MCF 10A (cell line): Measurements from ENCODE around the gene KDM4C. TPM values are rescaled to one million over a fixed set of nuclear protein-coding genes. Genes with fewer than 3 reads are reported as not detected.
A peak's percentile ranks its signal among the peaks of the same experiment; 100 is the strongest.

Experiments used
- BruUV-seq: library from RNA; stranded (reverse); fragments of 400-500 nt; replicated peaks from 2 replicates; lab custom pipeline; 2021; lab: Mats Ljungman, UMichigan
- CTCF ChIA-PET: fragments of 300-600 bp; sonication (Branson Sonifier 250); formaldehyde crosslinking; extraction: SDS; loops from one replicate; lab custom pipeline; 2021; ENCODE audit warnings: antibody characterized with exemption, inconsistent platforms; lab: Yijun Ruan, JAX
- POLR2A ChIA-PET: fragments of 300-600, 350-650 bp; sonication (Branson Sonifier 250); formaldehyde crosslinking; extraction: SDS; loops from one replicate; lab custom pipeline; 2020; ENCODE audit warnings: antibody characterized with exemption, inconsistent platforms; lab: Yijun Ruan, JAX
- DNase-seq: peaks from one replicate; pipeline ENCODE4 v3.0.0-alpha.2; 2018; ENCODE audit not compliant: unreplicated experiment
- H3K27ac Mint-ChIP-seq: one replicate; pipeline ENCODE4 v1.8.0; 2022; ENCODE audit warnings: mild to moderate bottlenecking, low read depth, mixed read lengths; ENCODE audit not compliant: unreplicated experiment
- H3K27me3 Mint-ChIP-seq: one replicate; pipeline ENCODE4 v1.8.0; 2022; ENCODE audit warnings: mixed read lengths; ENCODE audit not compliant: insufficient read depth, unreplicated experiment
- H3K36me3 Mint-ChIP-seq: one replicate; pipeline ENCODE4 v1.8.0; 2022; ENCODE audit warnings: mild to moderate bottlenecking, moderate library complexity, mixed read lengths; ENCODE audit not compliant: insufficient read depth, unreplicated experiment
- H3K4me1 Mint-ChIP-seq: one replicate; pipeline ENCODE4 v1.8.0; 2022; ENCODE audit warnings: mixed read lengths; ENCODE audit not compliant: insufficient read depth, unreplicated experiment
- H3K4me3 Mint-ChIP-seq: one replicate; pipeline ENCODE4 v1.8.0; 2022; ENCODE audit warnings: mild to moderate bottlenecking, moderate library complexity, mixed read lengths; ENCODE audit not compliant: unreplicated experiment
- H3K9me3 Mint-ChIP-seq: one replicate; pipeline ENCODE4 v1.8.0; 2022; ENCODE audit warnings: mixed read lengths; ENCODE audit not compliant: unreplicated experiment
- intact Hi-C: fragments of 100-400 bp; cut with micrococcal nuclease; formaldehyde crosslinking; loops from 2 replicates; pipeline ENCODE4 v1.14.1; 2022
- total RNA-seq: library from RNA; stranded (reverse); gene quantifications from 2 replicates; pipeline ENCODE4 v1.2.3, GENCODE V29; 2022
- TF ChIP-seq, protein P1 (sequence below): fragments of 200-600 bp; IDR thresholded peaks from one replicate; pipeline ENCODE4 v1.8.0; 2022; ENCODE audit warnings: antibody characterized with exemption, mild to moderate bottlenecking; ENCODE audit not compliant: unreplicated experiment

Gene KDM4C
- total RNA-seq, 1 experiment from 2014 or later: 29.5 TPM

DNA sequence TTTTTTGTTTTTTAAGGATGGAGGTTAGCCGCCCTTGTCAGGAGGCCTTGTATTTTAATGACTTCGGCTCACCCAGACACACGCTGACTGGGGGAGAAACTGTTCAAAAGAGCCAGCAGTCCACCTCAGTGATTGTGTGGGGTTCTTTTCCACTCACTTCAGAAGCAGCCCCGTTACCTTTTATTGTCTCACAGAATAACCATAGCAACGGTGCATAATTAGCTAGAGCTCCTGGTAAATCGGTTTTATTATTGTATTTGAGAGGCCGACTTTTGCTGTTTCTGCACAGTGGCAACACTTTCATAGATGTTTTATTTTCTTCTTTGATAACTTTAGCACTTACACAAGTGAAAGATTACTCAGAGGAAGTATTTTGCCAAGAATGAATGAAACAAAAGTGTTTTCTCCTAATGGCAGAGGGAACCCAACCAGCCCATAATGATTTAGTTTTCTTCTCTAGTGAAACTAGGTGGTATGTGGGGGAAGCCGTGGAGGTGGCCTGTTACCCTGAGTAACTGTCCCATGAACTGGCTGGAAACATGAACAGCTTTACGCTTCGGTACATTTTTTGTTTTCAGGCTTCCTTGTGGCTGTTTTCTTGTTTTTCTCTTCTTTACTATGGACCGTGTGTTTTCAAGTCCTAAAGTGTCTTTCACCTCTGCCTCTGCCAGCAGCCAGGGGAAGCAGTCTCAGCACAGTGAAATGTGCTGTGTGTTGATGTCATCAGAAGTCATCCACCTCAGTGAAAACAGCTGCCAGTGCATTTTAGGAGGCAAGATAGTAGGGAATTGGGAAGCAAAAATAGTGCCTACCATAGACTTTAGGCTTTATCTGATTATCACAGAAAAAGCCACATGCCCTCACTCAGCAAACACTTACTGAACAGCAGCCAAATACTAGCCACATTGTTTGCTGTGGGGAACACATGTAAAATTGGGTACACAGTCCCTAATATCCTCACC, 414.7 kb downstream of the KDM4C start:
- ChIA-PET CTCF (no interaction called here), POLR2A (no interaction called here)
- no peaks in the 10 kb centered on the region for H3K9me3 Mint-ChIP-seq
- H3K4me3 Mint-ChIP-seq: no peak overlapping the region
- no TSS peak for BruUV-seq
- DNase-seq: no peak
- H3K27ac Mint-ChIP-seq: no peak overlapping the region
- peaks cover 8% of the 10 kb centered on the region for H3K4me1 Mint-ChIP-seq
- intact Hi-C loops: no loop called here
- peaks cover 27% of the 10 kb centered on the region for H3K36me3 Mint-ChIP-seq
- H3K27me3 Mint-ChIP-seq: no peaks in the 10 kb centered on the region
- TF ChIP-seq, protein P1, sequence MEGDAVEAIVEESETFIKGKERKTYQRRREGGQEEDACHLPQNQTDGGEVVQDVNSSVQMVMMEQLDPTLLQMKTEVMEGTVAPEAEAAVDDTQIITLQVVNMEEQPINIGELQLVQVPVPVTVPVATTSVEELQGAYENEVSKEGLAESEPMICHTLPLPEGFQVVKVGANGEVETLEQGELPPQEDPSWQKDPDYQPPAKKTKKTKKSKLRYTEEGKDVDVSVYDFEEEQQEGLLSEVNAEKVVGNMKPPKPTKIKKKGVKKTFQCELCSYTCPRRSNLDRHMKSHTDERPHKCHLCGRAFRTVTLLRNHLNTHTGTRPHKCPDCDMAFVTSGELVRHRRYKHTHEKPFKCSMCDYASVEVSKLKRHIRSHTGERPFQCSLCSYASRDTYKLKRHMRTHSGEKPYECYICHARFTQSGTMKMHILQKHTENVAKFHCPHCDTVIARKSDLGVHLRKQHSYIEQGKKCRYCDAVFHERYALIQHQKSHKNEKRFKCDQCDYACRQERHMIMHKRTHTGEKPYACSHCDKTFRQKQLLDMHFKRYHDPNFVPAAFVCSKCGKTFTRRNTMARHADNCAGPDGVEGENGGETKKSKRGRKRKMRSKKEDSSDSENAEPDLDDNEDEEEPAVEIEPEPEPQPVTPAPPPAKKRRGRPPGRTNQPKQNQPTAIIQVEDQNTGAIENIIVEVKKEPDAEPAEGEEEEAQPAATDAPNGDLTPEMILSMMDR: no peak

DNA sequence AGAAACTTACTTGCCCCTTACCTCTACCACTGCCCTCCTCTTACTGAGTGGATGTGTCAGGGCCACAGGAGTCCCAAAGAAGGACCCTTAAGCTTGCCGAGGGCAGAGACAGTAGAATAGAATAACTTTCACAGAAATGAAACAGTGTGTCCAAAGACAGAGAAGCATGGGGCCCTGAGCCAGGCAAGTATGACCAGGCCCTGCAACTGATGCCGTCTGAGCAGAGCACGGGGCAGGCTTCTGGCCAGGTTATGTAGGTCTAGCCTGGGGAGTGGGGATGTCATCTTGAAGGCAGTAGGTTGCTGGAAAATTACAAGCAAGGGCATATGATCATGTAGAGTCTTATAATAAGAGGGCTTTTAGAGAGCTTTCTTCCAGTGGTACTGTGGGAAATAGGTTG, 415.4 kb downstream of the KDM4C start:
- Mint-ChIP-seq H3K27me3 (no peaks in the 10 kb centered on the region), H3K4me3 (no peak overlapping the region), H3K4me1 (peaks cover 8% of the 10 kb centered on the region), H3K9me3 (no peaks in the 10 kb centered on the region), H3K27ac (no peak overlapping the region), H3K36me3 (peaks cover 27% of the 10 kb centered on the region)
- ChIA-PET POLR2A (no interaction called here), CTCF (no interaction called here)
- DNase-seq: no peak
- TF ChIP-seq, protein P1: no peak
- BruUV-seq: no TSS peak
- intact Hi-C loops: no loop called here

DNA sequence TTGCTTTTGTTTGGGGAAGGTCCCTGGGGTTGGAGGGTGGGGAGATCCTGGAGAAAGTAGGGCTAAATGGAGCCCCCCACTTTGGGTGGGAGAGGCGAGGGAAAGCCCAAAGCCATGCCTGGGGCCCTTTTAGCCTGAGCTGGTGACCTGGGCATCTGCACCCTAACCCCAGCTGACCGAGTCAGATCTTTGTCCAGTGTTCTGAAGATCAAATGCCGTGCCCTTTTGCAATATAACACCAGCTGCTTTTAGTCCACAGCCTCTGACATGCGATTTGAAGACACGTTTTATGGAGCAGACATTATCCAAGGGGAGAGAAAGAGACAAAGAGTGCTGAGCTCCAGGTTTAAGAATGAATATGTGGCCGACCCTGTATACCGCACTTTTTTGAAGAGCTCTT, 416.5 kb downstream of the KDM4C start:
- Mint-ChIP-seq H3K36me3 (peaks cover 37% of the 10 kb centered on the region), H3K9me3 (no peaks in the 10 kb centered on the region), H3K27ac (no peak overlapping the region), H3K4me3 (no peak overlapping the region), H3K4me1 (peaks cover 8% of the 10 kb centered on the region), H3K27me3 (no peaks in the 10 kb centered on the region)
- ChIA-PET CTCF (interaction anchor here (1.3 kb wide), 1 partner anchor 13 kb away, joined by 3 read pairs; no protein-coding TSS in a partner anchor), POLR2A (interaction anchor here (1.1 kb wide), 1 partner anchor 36 kb away, joined by 3 read pairs; no protein-coding TSS in a partner anchor)
- TF ChIP-seq, protein P1: no peak
- intact Hi-C loops: no loop called here
- DNase-seq: no peak
- BruUV-seq: no TSS peak

DNA sequence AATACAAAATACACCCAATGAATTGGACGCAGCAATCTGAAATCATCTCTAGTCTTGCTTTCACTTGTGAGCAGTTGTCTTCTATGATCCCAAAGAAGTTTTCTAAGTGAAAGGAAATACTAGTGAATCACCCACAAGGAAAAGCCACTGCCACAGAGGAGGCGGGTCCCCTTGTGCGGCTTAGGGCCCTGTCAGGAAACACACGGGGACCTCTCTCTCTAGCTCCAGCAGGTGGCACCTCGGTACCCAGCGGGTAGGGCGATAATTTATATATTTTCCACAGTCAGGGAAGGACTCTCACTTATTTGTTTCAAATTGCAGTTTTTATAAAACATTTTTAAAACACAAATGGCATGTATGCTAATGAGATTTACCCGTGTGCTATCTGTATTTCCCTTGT, 417.1 kb downstream of the KDM4C start:
- no peaks in the 10 kb centered on the region for H3K9me3 Mint-ChIP-seq
- BruUV-seq: no TSS peak
- intact Hi-C loops: no loop called here
- ChIA-PET POLR2A (interaction anchor here (1.1 kb wide), 1 partner anchor 37 kb away, joined by 3 read pairs; no protein-coding TSS in a partner anchor), CTCF (interaction anchor here (1.3 kb wide), 1 partner anchor 13 kb away, joined by 3 read pairs; no protein-coding TSS in a partner anchor)
- no peak overlapping the region for H3K27ac Mint-ChIP-seq
- H3K27me3 Mint-ChIP-seq: no peaks in the 10 kb centered on the region
- peak; percentile 8 for DNase-seq
- no peak overlapping the region for H3K4me3 Mint-ChIP-seq
- peaks cover 32% of the 10 kb centered on the region for H3K36me3 Mint-ChIP-seq
- TF ChIP-seq, protein P1: no peak
- H3K4me1 Mint-ChIP-seq: peaks cover 2% of the 10 kb centered on the region
